ENCODE data around the gene SNAP25. TPM values are rescaled to one million over a fixed set of nuclear protein-coding genes. Genes with fewer than 3 reads are reported as not detected.

Gene SNAP25
- total and polyA plus RNA-seq, 9 of the 15 experiments (the other 6 are each of a cell fraction or from before 2014, with no cell fraction given) = 0.07 TPM; not detected in 8

DNA sequence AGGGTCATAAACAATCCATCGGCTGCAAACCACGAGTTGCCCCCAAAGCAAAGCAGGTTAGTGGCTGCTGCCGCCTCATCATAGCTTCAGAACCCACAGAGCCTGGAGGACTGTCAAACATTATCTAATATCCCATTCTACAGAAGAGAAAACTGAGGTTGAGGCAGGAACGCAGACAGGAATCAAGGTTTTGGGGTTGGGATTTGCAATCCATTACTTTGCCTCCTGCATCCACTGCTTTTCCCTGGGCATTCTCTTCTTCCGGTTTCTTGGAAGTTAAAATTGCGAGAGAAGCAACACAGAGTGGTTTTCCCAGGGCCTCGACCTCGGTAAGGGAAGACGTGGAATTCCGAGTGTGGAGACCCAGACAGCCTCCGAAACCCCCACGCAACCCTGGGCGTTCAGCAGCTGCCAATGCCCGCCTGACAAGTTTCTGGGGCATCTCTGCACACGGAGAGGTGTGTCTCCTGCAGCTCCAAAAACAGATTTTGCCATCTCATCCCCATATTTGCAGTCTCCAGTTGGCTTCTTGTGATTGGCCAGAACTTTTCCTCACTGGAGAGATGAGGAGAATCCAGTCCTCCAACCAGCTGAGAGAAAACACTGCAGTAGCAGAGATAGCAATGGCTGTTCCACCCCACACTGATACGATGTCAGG, 45.5 kb upstream of the SNAP25 start:
- Histone ChIP-seq H3K79me2 (ENCODE audit: control insufficient read depth, insufficient read depth, low read length) (no peaks in the 10 kb centered on the region), H3K4me1 (replicated peaks in 1 of 2; ENCODE audit: control insufficient read depth in 2 of 2, insufficient read depth in 2 of 2, low read length in 2 of 2) (no peaks in the 10 kb centered on the region; a peak in 1 of 5 replicates), H3K9ac (ENCODE audit: insufficient read depth in 1 of 2, low read depth in 2 of 2, low read length in 2 of 2) (no peak overlapping the region), H3K27ac (ENCODE audit: extremely low read depth, low read depth, low read length) (no peak overlapping the region), H4K20me1 (replicated peaks; ENCODE audit: control insufficient read depth, insufficient read depth, low read length) (no peaks in the 10 kb centered on the region), H3K9me1 (ENCODE audit: control insufficient read depth, insufficient read depth, low read length) (no peaks in the 10 kb centered on the region), H3K27me3 (ENCODE audit: control insufficient read depth in 2 of 2, insufficient read depth in 2 of 2, low read length in 2 of 2) (no peaks in the 10 kb centered on the region), H3K4me2 (ENCODE audit: insufficient read depth, low read length) (no peak overlapping the region), H3K36me3 (ENCODE audit: control insufficient read depth, insufficient read depth, low read length) (no peaks in the 10 kb centered on the region), H2AFZ (ENCODE audit: low read depth, low read length) (no peak overlapping the region), H3K9me3 (replicated peaks; ENCODE audit: control insufficient read depth, insufficient read depth, low read depth, low read length) (no peaks in the 10 kb centered on the region), H3K4me3 (no peak overlapping the region)
- 5% methylated on average over 11 of the region's 16 CpGs for WGBS (ENCODE audit: insufficient coverage, low coverage, missing lambda C conversion rate)
- DNase-seq (ENCODE audit: extremely low read depth in 1 of 4, low spot score in 3 of 4) = no peak
- in situ Hi-C loops (cut with MboI) = no loop called here
- FAIRE-seq = no peak
- no peak for ATAC-seq
- intact Hi-C loops (cut with micrococcal nuclease) = no loop called here
- POLR2A ChIA-PET = no interaction called here
- no TSS peak for BruUV-seq (replicated peaks)
- CTCF ChIA-PET (ENCODE audit: low intra/inter-chr PET ratio) = no interaction called here
- TF ChIP-seq CHD1 (IDR thresholded peaks at IDR 0.05; ENCODE audit: low read length) (no peak), NUFIP1 (IDR thresholded peaks at IDR 0.05; ENCODE audit: partially characterized antibody) (no peak), ZNF347 (CRISPR knock-in tag; IDR thresholded peaks at IDR 0.05; ENCODE audit: low read depth) (no peak), ARNT (IDR thresholded peaks at IDR 0.05) (no peak), ZSCAN29 (IDR thresholded peaks at IDR 0.05) (no peak), XRCC5 (IDR thresholded peaks at IDR 0.05; ENCODE audit: low read depth, low read length) (no peak), SMC3 (conservative IDR thresholded peaks at IDR 0.05; ENCODE audit: insufficient read depth, low read depth, low read length) (no peak), EP300 (IDR thresholded peaks at IDR 0.05; ENCODE audit: low read length) (no peak)
- TF ChIP-seq, protein P1, sequence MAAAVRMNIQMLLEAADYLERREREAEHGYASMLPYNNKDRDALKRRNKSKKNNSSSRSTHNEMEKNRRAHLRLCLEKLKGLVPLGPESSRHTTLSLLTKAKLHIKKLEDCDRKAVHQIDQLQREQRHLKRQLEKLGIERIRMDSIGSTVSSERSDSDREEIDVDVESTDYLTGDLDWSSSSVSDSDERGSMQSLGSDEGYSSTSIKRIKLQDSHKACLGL (CRISPR knock-in tag; IDR thresholded peaks at IDR 0.05; ENCODE audit: borderline replicate concordance, poor library complexity, severe bottlenecking) = no peak
- TF ChIP-seq, protein P2, sequence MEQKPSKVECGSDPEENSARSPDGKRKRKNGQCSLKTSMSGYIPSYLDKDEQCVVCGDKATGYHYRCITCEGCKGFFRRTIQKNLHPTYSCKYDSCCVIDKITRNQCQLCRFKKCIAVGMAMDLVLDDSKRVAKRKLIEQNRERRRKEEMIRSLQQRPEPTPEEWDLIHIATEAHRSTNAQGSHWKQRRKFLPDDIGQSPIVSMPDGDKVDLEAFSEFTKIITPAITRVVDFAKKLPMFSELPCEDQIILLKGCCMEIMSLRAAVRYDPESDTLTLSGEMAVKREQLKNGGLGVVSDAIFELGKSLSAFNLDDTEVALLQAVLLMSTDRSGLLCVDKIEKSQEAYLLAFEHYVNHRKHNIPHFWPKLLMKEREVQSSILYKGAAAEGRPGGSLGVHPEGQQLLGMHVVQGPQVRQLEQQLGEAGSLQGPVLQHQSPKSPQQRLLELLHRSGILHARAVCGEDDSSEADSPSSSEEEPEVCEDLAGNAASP (IDR thresholded peaks at IDR 0.05) = no peak
- TF ChIP-seq, protein P3, sequence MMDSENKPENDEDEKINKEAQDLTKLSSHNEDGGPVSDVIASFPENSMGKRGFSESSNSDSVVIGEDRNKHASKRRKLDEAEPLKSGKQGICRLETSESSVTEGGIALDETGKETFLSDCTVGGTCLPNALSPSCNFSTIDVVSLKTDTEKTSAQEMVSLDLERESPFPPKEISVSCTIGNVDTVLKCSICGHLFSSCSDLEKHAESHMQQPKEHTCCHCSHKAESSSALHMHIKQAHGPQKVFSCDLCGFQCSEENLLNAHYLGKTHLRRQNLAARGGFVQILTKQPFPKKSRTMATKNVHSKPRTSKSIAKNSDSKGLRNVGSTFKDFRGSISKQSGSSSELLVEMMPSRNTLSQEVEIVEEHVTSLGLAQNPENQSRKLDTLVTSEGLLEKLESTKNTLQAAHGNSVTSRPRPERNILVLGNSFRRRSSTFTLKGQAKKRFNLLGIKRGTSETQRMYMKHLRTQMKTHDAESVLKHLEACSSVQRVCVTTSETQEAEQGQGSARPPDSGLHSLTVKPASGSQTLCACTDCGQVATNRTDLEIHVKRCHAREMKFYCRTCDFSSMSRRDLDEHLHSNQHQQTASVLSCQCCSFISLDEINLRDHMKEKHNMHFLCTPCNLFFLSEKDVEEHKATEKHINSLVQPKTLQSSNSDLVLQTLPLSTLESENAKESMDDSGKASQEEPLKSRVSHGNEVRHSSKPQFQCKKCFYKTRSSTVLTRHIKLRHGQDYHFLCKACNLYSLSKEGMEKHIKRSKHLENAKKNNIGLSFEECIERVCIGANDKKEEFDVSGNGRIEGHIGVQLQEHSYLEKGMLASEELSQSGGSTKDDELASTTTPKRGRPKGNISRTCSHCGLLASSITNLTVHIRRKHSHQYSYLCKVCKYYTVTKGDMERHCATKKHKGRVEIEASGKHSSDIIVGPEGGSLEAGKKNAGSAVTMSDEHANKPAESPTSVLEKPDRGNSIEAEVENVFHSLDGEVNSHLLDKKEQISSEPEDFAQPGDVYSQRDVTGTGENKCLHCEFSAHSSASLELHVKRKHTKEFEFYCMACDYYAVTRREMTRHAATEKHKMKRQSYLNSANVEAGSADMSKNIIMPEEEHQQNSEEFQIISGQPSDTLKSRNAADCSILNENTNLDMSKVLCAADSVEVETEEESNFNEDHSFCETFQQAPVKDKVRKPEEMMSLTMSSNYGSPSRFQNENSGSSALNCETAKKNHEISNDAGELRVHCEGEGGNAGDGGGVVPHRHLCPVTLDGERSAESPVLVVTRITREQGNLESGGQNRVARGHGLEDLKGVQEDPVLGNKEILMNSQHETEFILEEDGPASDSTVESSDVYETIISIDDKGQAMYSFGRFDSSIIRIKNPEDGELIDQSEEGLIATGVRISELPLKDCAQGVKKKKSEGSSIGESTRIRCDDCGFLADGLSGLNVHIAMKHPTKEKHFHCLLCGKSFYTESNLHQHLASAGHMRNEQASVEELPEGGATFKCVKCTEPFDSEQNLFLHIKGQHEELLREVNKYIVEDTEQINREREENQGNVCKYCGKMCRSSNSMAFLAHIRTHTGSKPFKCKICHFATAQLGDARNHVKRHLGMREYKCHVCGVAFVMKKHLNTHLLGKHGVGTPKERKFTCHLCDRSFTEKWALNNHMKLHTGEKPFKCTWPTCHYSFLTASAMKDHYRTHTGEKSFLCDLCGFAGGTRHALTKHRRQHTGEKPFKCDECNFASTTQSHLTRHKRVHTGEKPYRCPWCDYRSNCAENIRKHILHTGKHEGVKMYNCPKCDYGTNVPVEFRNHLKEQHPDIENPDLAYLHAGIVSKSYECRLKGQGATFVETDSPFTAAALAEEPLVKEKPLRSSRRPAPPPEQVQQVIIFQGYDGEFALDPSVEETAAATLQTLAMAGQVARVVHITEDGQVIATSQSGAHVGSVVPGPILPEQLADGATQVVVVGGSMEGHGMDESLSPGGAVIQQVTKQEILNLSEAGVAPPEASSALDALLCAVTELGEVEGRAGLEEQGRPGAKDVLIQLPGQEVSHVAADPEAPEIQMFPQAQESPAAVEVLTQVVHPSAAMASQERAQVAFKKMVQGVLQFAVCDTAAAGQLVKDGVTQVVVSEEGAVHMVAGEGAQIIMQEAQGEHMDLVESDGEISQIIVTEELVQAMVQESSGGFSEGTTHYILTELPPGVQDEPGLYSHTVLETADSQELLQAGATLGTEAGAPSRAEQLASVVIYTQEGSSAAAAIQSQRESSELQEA (IDR thresholded peaks at IDR 0.05; ENCODE audit: low read depth) = no peak
